ENCODE results near the gene MYMK.

MYMK gene

GRCh38 chr9:133524146-133524545 lies 613 bp downstream of the MYMK start:
- Histone ChIP-seq H3K79me2 (ENCODE audit: control insufficient read depth, low read length) (no peaks in the 10 kb centered on the region), H3K4me1 (ENCODE audit: control insufficient read depth, low read length) (no peaks in the 10 kb centered on the region), H3K27me3 (ENCODE audit: control insufficient read depth, low read length) (peaks cover 3% of the 10 kb centered on the region), H3K4me2 (ENCODE audit: low read length) (no peak overlapping the region), H3K9me2 (replicated peaks; ENCODE audit: control insufficient read depth, low read length) (no peaks in the 10 kb centered on the region), H4K20me1 (ENCODE audit: control insufficient read depth, insufficient read depth, low read depth, low read length) (no peaks in the 10 kb centered on the region), H3K9me3 (ENCODE audit: control insufficient read depth, insufficient read depth, low read length) (no peaks in the 10 kb centered on the region), H3K27ac (ENCODE audit: low read depth, low read length) (no peak overlapping the region), H3F3A (ENCODE audit: control insufficient read depth, insufficient read depth) (no peaks in the 10 kb centered on the region), H3K36me3 (ENCODE audit: control insufficient read depth, low read length) (no peaks in the 10 kb centered on the region), H3K4me3 (ENCODE audit: low read length) (no peak overlapping the region)
- TF ChIP-seq CTCF (IDR thresholded peaks at IDR 0.05; ENCODE audit: low read depth, low read length, poor library complexity, severe bottlenecking) (no peak), EZH2phosphoT487 (IDR thresholded peaks at IDR 0.05; ENCODE audit: borderline replicate concordance, low read length) (no peak)

GRCh38 chr9:133523106-133523505 lies 1.7 kb downstream of the MYMK start:
- H3K4me3 ChIP-seq (ENCODE audit: low read length), result no peak overlapping the region
- TF ChIP-seq EZH2phosphoT487 (IDR thresholded peaks at IDR 0.05; ENCODE audit: borderline replicate concordance, low read length) (no peak), CTCF (IDR thresholded peaks at IDR 0.05; ENCODE audit: low read depth, low read length, poor library complexity, severe bottlenecking) (no peak)
- H3K9me2 ChIP-seq (replicated peaks; ENCODE audit: control insufficient read depth, low read length), result no peaks in the 10 kb centered on the region
- H3K27ac ChIP-seq (ENCODE audit: low read depth, low read length), result no peak overlapping the region
- no peaks in the 10 kb centered on the region for H3F3A ChIP-seq (ENCODE audit: control insufficient read depth, insufficient read depth)
- H3K4me1 ChIP-seq (ENCODE audit: control insufficient read depth, low read length), result no peaks in the 10 kb centered on the region
- no peaks in the 10 kb centered on the region for H4K20me1 ChIP-seq (ENCODE audit: control insufficient read depth, insufficient read depth, low read depth, low read length)
- H3K36me3 ChIP-seq (ENCODE audit: control insufficient read depth, low read length), result no peaks in the 10 kb centered on the region
- H3K9me3 ChIP-seq (ENCODE audit: control insufficient read depth, insufficient read depth, low read length), result no peaks in the 10 kb centered on the region
- H3K79me2 ChIP-seq (ENCODE audit: control insufficient read depth, low read length), result no peaks in the 10 kb centered on the region
- peaks cover 3% of the 10 kb centered on the region for H3K27me3 ChIP-seq (ENCODE audit: control insufficient read depth, low read length)
- no peak overlapping the region for H3K4me2 ChIP-seq (ENCODE audit: low read length)

- Histone ChIP-seq H3K27ac (ENCODE audit: low read depth, low read length) (no peak overlapping the region), H4K20me1 (ENCODE audit: control insufficient read depth, insufficient read depth, low read depth, low read length) (no peaks in the 10 kb centered on the region), H3K4me3 (ENCODE audit: low read length) (no peak overlapping the region), H3F3A (ENCODE audit: control insufficient read depth, insufficient read depth) (no peaks in the 10 kb centered on the region), H3K9me3 (ENCODE audit: control insufficient read depth, insufficient read depth, low read length) (no peaks in the 10 kb centered on the region), H3K79me2 (ENCODE audit: control insufficient read depth, low read length) (no peaks in the 10 kb centered on the region), H3K4me2 (ENCODE audit: low read length) (no peak overlapping the region), H3K9me2 (replicated peaks; ENCODE audit: control insufficient read depth, low read length) (no peaks in the 10 kb centered on the region), H3K27me3 (ENCODE audit: control insufficient read depth, low read length) (peaks cover 3% of the 10 kb centered on the region), H3K36me3 (ENCODE audit: control insufficient read depth, low read length) (no peaks in the 10 kb centered on the region), H3K4me1 (ENCODE audit: control insufficient read depth, low read length) (no peaks in the 10 kb centered on the region)
- TF ChIP-seq EZH2phosphoT487 (IDR thresholded peaks at IDR 0.05; ENCODE audit: borderline replicate concordance, low read length) (no peak), CTCF (IDR thresholded peaks at IDR 0.05; ENCODE audit: low read depth, low read length, poor library complexity, severe bottlenecking) (no peak)
Measured at GRCh38 chr9:133522073-133522910, 2.5 kb downstream of the MYMK start.

Data from DOHH2 (cell line).